ENCODE results near the gene VPS54.

VPS54 gene

GRCh38 chr2:64023485-64024258 lies 4.4 kb upstream of the VPS54 start:
- no peak overlapping the region for H3K4me3 ChIP-seq (ENCODE audit: low read length)
- no peak for TF ChIP-seq CTCF (IDR thresholded peaks at IDR 0.05; ENCODE audit: insufficient read depth, low read depth, low read length, missing control alignments)
- no peak for DNase-seq (ENCODE audit: low read depth)

- TF ChIP-seq CTCF (IDR thresholded peaks at IDR 0.05; ENCODE audit: insufficient read depth, low read depth, low read length, missing control alignments): no peak
- peak; percentile 35 for DNase-seq (ENCODE audit: low read depth)
- no peak overlapping the region for H3K4me3 ChIP-seq (ENCODE audit: low read length)
Observed at GRCh38 chr2:64021578-64021977, 2.4 kb upstream of the VPS54 start.

GRCh38 chr2:64019975-64020528 lies 824 bp upstream of the VPS54 start:
- DNase-seq (ENCODE audit: low read depth): no peak
- TF ChIP-seq CTCF (IDR thresholded peaks at IDR 0.05; ENCODE audit: insufficient read depth, low read depth, low read length, missing control alignments): no peak
- H3K4me3 ChIP-seq (ENCODE audit: low read length): no peak overlapping the region

- peak overlapping the region; percentile 79 for H3K4me3 ChIP-seq (ENCODE audit: low read length)
- TF ChIP-seq CTCF (IDR thresholded peaks at IDR 0.05; ENCODE audit: insufficient read depth, low read depth, low read length, missing control alignments): no peak
- peak; percentile 43 for DNase-seq (ENCODE audit: low read depth)
Observed at GRCh38 chr2:64018701-64019082, 536 bp downstream of the VPS54 start.

- H3K4me3 ChIP-seq (ENCODE audit: low read length): peak overlapping the region; percentile 79
- DNase-seq (ENCODE audit: low read depth): peak; percentile 48
- no peak for TF ChIP-seq CTCF (IDR thresholded peaks at IDR 0.05; ENCODE audit: insufficient read depth, low read depth, low read length, missing control alignments)
Observed at GRCh38 chr2:64017811-64018700, 1.2 kb downstream of the VPS54 start.

- DNase-seq (ENCODE audit: low read depth): peak; percentile 33
- H3K4me3 ChIP-seq (ENCODE audit: low read length): no peak overlapping the region
- no peak for TF ChIP-seq CTCF (IDR thresholded peaks at IDR 0.05; ENCODE audit: insufficient read depth, low read depth, low read length, missing control alignments)
Observed at GRCh38 chr2:64015898-64016297, 3.3 kb downstream of the VPS54 start.
